B cell (primary cell): ENCODE results near the gene JAG1.

Source experiments
- CTCF ChIP-seq: fragments of 200-600 bp; IDR thresholded peaks from one replicate; pipeline ENCODE4 v1.8.0; 2022; ENCODE audit warnings: antibody characterized with exemption, mild to moderate bottlenecking
- EZH2 ChIP-seq: IDR thresholded peaks from 2 replicates; pipeline ENCODE4 v1.6.1; 2012; ENCODE audit warnings: borderline replicate concordance, low read depth, mild to moderate bottlenecking, moderate library complexity, low read length; ENCODE audit not compliant: insufficient read depth, poor library complexity, severe bottlenecking

GRCh38 chr20:10668677-10669368 is 5.0 kb downstream of the JAG1 start:
- TF ChIP-seq CTCF = no peak
- no peak for TF ChIP-seq EZH2
